Stimulated activated CD4-positive, alpha-beta T cell treated with anti-CD3 and anti-CD28 coated beads, Interleukin-12 subunit alpha, Interleukin-12 subunit beta, amount 100 ng/mL, for 24 hours (primary cell): ENCODE data around the gene AHNAK2.
"Not testable (repeated sequence)": the region's sequence is repeated elsewhere in the genome, so short reads cannot be mapped to it uniquely, and the experiment has no call there.

Experiments used
- DNase-seq, 2 experiments: peaks; one replicate each; pipeline ENCODE4 v3.0.0-alpha.2; 2020; ENCODE audit warnings: low read depth in 2 of 2

Gene AHNAK2

GRCh38 chr14:104898870-104899510 is 79.2 kb downstream of the AHNAK2 start:
- no peak for DNase-seq

GRCh38 chr14:104898195-104898558 is 80.0 kb downstream of the AHNAK2 start:
- DNase-seq: no peak

- no peak for DNase-seq
Measured at GRCh38 chr14:104897330-104898194, 80.6 kb downstream of the AHNAK2 start.

- no peak for DNase-seq
Measured at GRCh38 chr14:104895786-104896661, 82.2 kb downstream of the AHNAK2 start.

- no peak for DNase-seq
Measured at GRCh38 chr14:104895207-104895785, 82.9 kb downstream of the AHNAK2 start.

GRCh38 chr14:104894331-104895206 is 83.6 kb downstream of the AHNAK2 start:
- no peak for DNase-seq

- no peak for DNase-seq
Measured at GRCh38 chr14:104893435-104894207, 84.6 kb downstream of the AHNAK2 start.

- DNase-seq: no peak
Measured at GRCh38 chr14:104892531-104893434, 85.4 kb downstream of the AHNAK2 start.

- DNase-seq: no peak
Measured at GRCh38 chr14:104891664-104892530, 86.3 kb downstream of the AHNAK2 start.

GRCh38 chr14:104891121-104891551 is 87.0 kb downstream of the AHNAK2 start:
- no peak for DNase-seq

GRCh38 chr14:104890292-104890691 is 87.9 kb downstream of the AHNAK2 start:
- DNase-seq: not testable (repeated sequence)

- no peak for DNase-seq
Measured at GRCh38 chr14:104889375-104889757, 88.8 kb downstream of the AHNAK2 start.

- DNase-seq: no peak
Measured at GRCh38 chr14:104888489-104889374, 89.4 kb downstream of the AHNAK2 start.

GRCh38 chr14:104887623-104888488 is 90.3 kb downstream of the AHNAK2 start:
- DNase-seq: no peak
